ENCODE results near the gene ZDHHC6.

GRCh38 chr10:112441520-112441919 is 5.2 kb downstream of the ZDHHC6 start:
- TF ChIP-seq CTCF (IDR thresholded peaks at IDR 0.05), result no peak
- no peak for TF ChIP-seq POLR2A (IDR thresholded peaks at IDR 0.05)
